Type B pancreatic cell (in vitro differentiated cells): ENCODE data around the gene ACER3. TPM values are rescaled to one million over a fixed set of nuclear protein-coding genes. Genes with fewer than 3 reads are reported as not detected.

Experiments used
- DNase-seq: peaks from one replicate; pipeline ENCODE4 v3.0.0; 2021; ENCODE audit warnings: mixed read lengths; ENCODE audit not compliant: unreplicated experiment; ENCODE audit errors: extremely low spot score
- H3K27ac Mint-ChIP-seq: 2 replicates; pipeline ENCODE4 v1.8.0; 2021; ENCODE audit warnings: mild to moderate bottlenecking, mixed read lengths
- H3K27me3 Mint-ChIP-seq: 2 replicates; pipeline ENCODE4 v1.8.0; 2021; ENCODE audit warnings: mixed read lengths
- H3K36me3 Mint-ChIP-seq: 2 replicates; pipeline ENCODE4 v1.8.0; 2021; ENCODE audit warnings: mixed read lengths
- H3K4me1 Mint-ChIP-seq: one replicate; pipeline ENCODE4 v1.8.0; 2021; ENCODE audit warnings: mixed read lengths; ENCODE audit not compliant: unreplicated experiment
- H3K4me3 Mint-ChIP-seq: 2 replicates; pipeline ENCODE4 v1.8.0; 2021; ENCODE audit warnings: mild to moderate bottlenecking, mixed read lengths
- H3K9me3 Mint-ChIP-seq: 2 replicates; pipeline ENCODE4 v1.8.0; 2021; ENCODE audit warnings: mixed read lengths
- total RNA-seq: library from RNA; stranded (reverse); gene quantifications from 2 replicates; pipeline ENCODE4 v1.2.1, GENCODE V29; 2021; ENCODE audit warnings: low replicate concordance
- TF ChIP-seq, protein P1 (sequence below): fragments of 200-600 bp; sonication (generic); conservative IDR thresholded peaks from 2 replicates; pipeline ENCODE4 v1.5.0; 2021; ENCODE audit warnings: antibody characterized with exemption, mild to moderate bottlenecking

Gene ACER3
- total RNA-seq, 1 donor from 2014 or later: 25.7 TPM

DNA sequence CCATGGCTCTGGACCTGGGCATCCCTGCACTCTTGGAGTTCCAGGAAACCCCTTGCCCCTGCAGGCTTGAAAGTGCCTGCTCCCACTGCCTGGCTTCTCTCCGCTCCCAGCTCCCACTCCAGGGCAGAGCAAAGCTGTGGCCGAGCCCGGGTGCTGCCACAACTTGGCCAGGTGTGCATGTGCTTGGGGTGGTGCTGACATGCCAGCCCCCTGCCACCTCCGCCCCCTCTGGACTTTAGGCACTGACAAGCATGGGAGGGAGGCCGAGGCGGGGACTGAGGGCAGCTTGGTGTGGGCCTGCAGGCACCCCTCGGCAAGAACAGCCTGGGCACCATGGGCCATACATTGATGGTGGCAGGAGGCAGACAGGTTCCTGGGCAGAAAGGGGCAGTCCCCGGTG, 117.1 kb downstream of the ACER3 start:
- no peaks in the 10 kb centered on the region for H3K27me3 Mint-ChIP-seq
- H3K36me3 Mint-ChIP-seq: peaks cover 3% of the 10 kb centered on the region
- no peak for DNase-seq
- no peak overlapping the region for H3K27ac Mint-ChIP-seq
- no peaks in the 10 kb centered on the region for H3K4me1 Mint-ChIP-seq
- TF ChIP-seq, protein P1, sequence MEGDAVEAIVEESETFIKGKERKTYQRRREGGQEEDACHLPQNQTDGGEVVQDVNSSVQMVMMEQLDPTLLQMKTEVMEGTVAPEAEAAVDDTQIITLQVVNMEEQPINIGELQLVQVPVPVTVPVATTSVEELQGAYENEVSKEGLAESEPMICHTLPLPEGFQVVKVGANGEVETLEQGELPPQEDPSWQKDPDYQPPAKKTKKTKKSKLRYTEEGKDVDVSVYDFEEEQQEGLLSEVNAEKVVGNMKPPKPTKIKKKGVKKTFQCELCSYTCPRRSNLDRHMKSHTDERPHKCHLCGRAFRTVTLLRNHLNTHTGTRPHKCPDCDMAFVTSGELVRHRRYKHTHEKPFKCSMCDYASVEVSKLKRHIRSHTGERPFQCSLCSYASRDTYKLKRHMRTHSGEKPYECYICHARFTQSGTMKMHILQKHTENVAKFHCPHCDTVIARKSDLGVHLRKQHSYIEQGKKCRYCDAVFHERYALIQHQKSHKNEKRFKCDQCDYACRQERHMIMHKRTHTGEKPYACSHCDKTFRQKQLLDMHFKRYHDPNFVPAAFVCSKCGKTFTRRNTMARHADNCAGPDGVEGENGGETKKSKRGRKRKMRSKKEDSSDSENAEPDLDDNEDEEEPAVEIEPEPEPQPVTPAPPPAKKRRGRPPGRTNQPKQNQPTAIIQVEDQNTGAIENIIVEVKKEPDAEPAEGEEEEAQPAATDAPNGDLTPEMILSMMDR: no peak
- no peaks in the 10 kb centered on the region for H3K9me3 Mint-ChIP-seq
- H3K4me3 Mint-ChIP-seq: no peak overlapping the region

DNA sequence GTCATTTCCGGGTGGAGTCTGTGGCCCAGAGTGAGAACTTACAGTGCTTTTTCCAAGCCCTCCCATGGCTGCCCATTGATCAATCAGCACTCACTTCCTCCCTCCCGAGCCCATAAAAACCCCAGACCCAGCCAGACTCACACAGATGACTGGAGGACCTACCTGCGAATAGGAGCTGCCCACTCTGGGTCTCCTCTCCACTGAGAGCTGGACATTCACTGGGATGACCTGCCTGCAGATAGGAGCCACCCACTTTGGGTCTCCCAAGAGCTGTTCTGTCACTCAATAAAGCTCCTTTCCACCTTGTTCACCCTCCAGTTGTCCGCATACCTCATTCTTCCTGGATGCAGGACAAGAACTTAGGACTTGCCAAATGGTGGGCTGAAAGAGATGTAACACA, 117.5 kb downstream of the ACER3 start:
- no peak for DNase-seq

DNA sequence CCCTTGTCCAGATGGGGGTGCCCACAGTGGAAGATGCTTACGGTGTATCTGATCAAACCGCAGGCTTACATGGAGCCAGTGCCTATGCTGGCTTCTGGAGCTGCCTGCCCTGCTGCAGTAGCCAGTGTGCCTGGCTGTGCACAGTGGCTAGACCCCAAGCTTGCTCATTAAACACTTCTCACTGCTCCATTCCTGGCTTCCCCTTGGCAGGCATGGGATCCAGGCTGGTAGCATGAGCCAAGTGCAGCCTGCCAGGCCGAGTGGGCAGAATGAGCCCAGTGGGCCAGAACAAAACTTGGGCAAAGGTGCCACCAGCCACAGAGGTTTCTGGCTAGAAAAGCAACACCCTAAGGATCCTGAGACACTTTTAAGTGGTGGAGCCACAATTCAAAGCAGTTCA, 118.1 kb downstream of the ACER3 start:
- Mint-ChIP-seq H3K27me3 (no peaks in the 10 kb centered on the region), H3K4me1 (no peaks in the 10 kb centered on the region)
- TF ChIP-seq, protein P1: no peak

More for the DNA sequence above, 117.5 kb downstream of the ACER3 start:
- no peaks in the 10 kb centered on the region for H3K27me3 Mint-ChIP-seq
- no peak overlapping the region for H3K27ac Mint-ChIP-seq
- TF ChIP-seq, protein P1: no peak
- no peaks in the 10 kb centered on the region for H3K4me1 Mint-ChIP-seq
- H3K36me3 Mint-ChIP-seq: peaks cover 3% of the 10 kb centered on the region
- no peak overlapping the region for H3K4me3 Mint-ChIP-seq
- H3K9me3 Mint-ChIP-seq: no peaks in the 10 kb centered on the region

DNA sequence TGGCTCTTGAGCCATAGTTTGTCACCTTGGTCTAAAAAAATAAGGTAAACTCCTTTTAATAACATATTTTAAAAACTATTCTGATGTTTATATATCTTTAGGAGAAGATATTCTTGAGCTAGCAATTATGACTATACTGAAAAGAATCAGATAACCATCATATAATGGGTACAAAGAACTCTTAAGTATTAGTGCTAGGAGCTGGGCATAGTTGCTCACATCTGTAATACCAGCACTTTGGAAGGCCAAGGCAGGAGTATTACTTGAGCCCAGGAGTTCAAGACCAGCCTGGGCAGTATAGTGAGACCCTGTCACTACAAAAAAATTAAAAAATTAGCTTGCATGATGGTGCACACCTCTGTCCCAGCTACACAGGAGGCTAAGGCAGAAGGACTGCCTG, 119.5 kb downstream of the ACER3 start:
- Mint-ChIP-seq H3K27ac (no peak overlapping the region), H3K4me1 (no peaks in the 10 kb centered on the region), H3K4me3 (no peak overlapping the region), H3K9me3 (no peaks in the 10 kb centered on the region), H3K36me3 (no peaks in the 10 kb centered on the region), H3K27me3 (no peaks in the 10 kb centered on the region)
- TF ChIP-seq, protein P1: no peak
- no peak for DNase-seq

More for the DNA sequence above, 118.1 kb downstream of the ACER3 start:
- H3K9me3 Mint-ChIP-seq: no peaks in the 10 kb centered on the region
- no peak overlapping the region for H3K27ac Mint-ChIP-seq
- H3K4me3 Mint-ChIP-seq: no peak overlapping the region
- DNase-seq: no peak
- H3K36me3 Mint-ChIP-seq: no peaks in the 10 kb centered on the region

DNA sequence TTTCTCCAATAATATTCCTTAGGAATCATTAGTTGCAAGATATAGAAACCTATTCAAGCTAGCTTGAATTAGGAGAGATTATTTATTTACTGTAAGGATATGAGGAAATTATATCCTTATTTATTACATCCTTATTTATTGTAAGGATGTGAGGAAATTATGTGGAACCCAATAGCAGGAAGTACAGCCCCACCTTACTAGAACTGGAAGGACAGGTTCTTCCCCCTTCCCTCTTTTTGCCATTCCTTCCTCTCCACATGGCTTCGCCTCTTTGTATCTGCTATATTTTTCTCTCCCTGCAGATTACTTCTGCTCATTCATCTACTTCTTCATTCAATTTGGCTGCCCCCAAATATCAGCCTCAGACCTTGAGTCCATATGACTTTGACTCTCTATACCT, 124.0 kb downstream of the ACER3 start:
- DNase-seq: no peak
- no peak overlapping the region for H3K4me3 Mint-ChIP-seq
- H3K4me1 Mint-ChIP-seq: no peaks in the 10 kb centered on the region
- TF ChIP-seq, protein P1: no peak
- H3K27ac Mint-ChIP-seq: peak overlapping the region; percentile 52
- peaks cover 12% of the 10 kb centered on the region for H3K36me3 Mint-ChIP-seq
- H3K27me3 Mint-ChIP-seq: no peaks in the 10 kb centered on the region
- H3K9me3 Mint-ChIP-seq: no peaks in the 10 kb centered on the region

DNA sequence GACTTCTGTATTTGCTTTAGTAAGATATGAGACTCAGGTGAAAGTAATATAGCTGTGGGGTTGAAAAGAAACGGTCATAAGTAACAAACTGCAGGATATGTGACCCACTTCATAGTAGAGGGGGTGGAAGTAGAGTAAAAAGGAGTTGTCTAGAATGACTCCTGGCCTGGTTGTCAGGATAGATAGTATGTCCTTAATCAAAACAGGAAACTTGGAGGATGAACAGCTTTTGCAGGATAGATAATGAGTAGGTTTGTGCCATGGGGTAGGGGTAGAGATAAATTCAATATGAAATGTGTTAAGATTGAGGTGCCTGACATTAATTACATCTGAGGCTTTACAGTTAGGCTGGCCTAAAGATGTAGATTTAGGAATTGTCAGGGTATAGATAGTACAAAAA, 126.5 kb downstream of the ACER3 start:
- Mint-ChIP-seq H3K4me3 (no peak overlapping the region), H3K27me3 (no peaks in the 10 kb centered on the region), H3K36me3 (peaks cover 12% of the 10 kb centered on the region), H3K9me3 (no peaks in the 10 kb centered on the region), H3K4me1 (no peaks in the 10 kb centered on the region), H3K27ac (no peak overlapping the region)
- TF ChIP-seq, protein P1: no peak
- DNase-seq: no peak
